Neural progenitor cell (in vitro differentiated cells): ENCODE measurements around the gene SYTL1. TPM values are rescaled to one million over a fixed set of nuclear protein-coding genes. Genes with fewer than 3 reads are reported as not detected.
A peak's percentile ranks its signal among the peaks of the same experiment; 100 is the strongest.

ENCODE experiments used
- DNase-seq: peaks from one replicate; pipeline ENCODE4 v3.0.0-alpha.2; 2016; ENCODE audit warnings: low spot score
- H2AFZ ChIP-seq: fragments of 200-600 bp; sonication (generic); replicated peaks from 2 replicates; pipeline ENCODE4 v1.6.1; 2016; ENCODE audit warnings: antibody characterized with exemption
- H3F3A ChIP-seq: fragments of 200-600 bp; sonication (generic); 2 replicates; pipeline ENCODE4 v1.6.1; 2016; ENCODE audit warnings: antibody characterized with exemption, low read depth
- H3K27ac ChIP-seq: fragments of 200-600 bp; sonication (generic); 2 replicates; pipeline ENCODE4 v1.5.1; 2016; ENCODE audit warnings: mild to moderate bottlenecking
- H3K27me3 ChIP-seq: fragments of 200-600 bp; sonication (generic); 2 replicates; pipeline ENCODE4 v1.6.1; 2016; ENCODE audit warnings: mild to moderate bottlenecking, moderate library complexity
- H3K36me3 ChIP-seq: fragments of 200-600 bp; sonication (generic); 2 replicates; pipeline ENCODE4 v1.5.1; 2016
- H3K4me1 ChIP-seq: fragments of 200-600 bp; sonication (generic); 2 replicates; pipeline ENCODE4 v1.6.1; 2016; ENCODE audit warnings: mixed run types
- H3K4me2 ChIP-seq: fragments of 200-600 bp; sonication (generic); 2 replicates; pipeline ENCODE4 v1.6.1; 2016
- H3K4me3 ChIP-seq: fragments of 200-600 bp; sonication (generic); 2 replicates; pipeline ENCODE4 v1.5.1; 2016
- H3K79me2 ChIP-seq: fragments of 200-600 bp; sonication (generic); 2 replicates; pipeline ENCODE4 v1.6.1; 2016; ENCODE audit warnings: low read depth
- H3K9ac ChIP-seq: fragments of 200-600 bp; sonication (generic); 2 replicates; pipeline ENCODE4 v1.6.1; 2016
- H3K9me3 ChIP-seq: fragments of 200-600 bp; sonication (generic); 2 replicates; pipeline ENCODE4 v1.5.1; 2016; ENCODE audit warnings: low read depth
- H4K20me1 ChIP-seq: fragments of 200-600 bp; sonication (generic); 2 replicates; pipeline ENCODE4 v1.6.1; 2016; ENCODE audit warnings: low read depth
- H3K27ac Mint-ChIP-seq: 3 replicates; pipeline ENCODE4 v1.8.0; 2021; ENCODE audit warnings: mixed read lengths
- H3K27me3 Mint-ChIP-seq: 2 replicates; pipeline ENCODE4 v1.8.0; 2022; ENCODE audit warnings: low read depth, mild to moderate bottlenecking, inconsistent platforms, moderate library complexity, mixed read lengths; ENCODE audit not compliant: insufficient read depth
- H3K36me3 Mint-ChIP-seq: 3 replicates; pipeline ENCODE4 v1.8.0; 2021; ENCODE audit warnings: mixed read lengths
- H3K4me1 Mint-ChIP-seq: 3 replicates; pipeline ENCODE4 v1.8.0; 2021; ENCODE audit warnings: mixed read lengths
- H3K4me3 Mint-ChIP-seq: 3 replicates; pipeline ENCODE4 v1.8.0; 2021; ENCODE audit warnings: mild to moderate bottlenecking, moderate library complexity, mixed read lengths
- H3K9me3 Mint-ChIP-seq: 3 replicates; pipeline ENCODE4 v1.8.0; 2020; ENCODE audit warnings: mixed read lengths
- EZH2 ChIP-seq: fragments of 200-600 bp; sonication (generic); IDR thresholded peaks from 2 replicates; pipeline ENCODE4 v1.6.1; 2017; ENCODE audit warnings: antibody characterized with exemption, mild to moderate bottlenecking, moderate library complexity
- EZH2phosphoT487 ChIP-seq: fragments of 200-600 bp; sonication (generic); IDR thresholded peaks from 2 replicates; pipeline ENCODE4 v1.6.1; 2017; ENCODE audit warnings: antibody characterized with exemption
- total RNA-seq: library from RNA; depleted of rRNA; stranded (reverse); fragments of >200 nt; gene quantifications from 2 replicates; pipeline ENCODE4 v1.2.3, GENCODE V29; 2015; ENCODE audit warnings: low replicate concordance
- TF ChIP-seq, protein P1 (sequence below): fragments of 200-600 bp; sonication (generic); IDR thresholded peaks from 2 replicates; pipeline ENCODE4 v1.5.1; 2017; ENCODE audit warnings: antibody characterized with exemption, mild to moderate bottlenecking

Gene SYTL1
- total RNA-seq, 1 donor from 2014 or later, result 5.7 TPM

DNA sequence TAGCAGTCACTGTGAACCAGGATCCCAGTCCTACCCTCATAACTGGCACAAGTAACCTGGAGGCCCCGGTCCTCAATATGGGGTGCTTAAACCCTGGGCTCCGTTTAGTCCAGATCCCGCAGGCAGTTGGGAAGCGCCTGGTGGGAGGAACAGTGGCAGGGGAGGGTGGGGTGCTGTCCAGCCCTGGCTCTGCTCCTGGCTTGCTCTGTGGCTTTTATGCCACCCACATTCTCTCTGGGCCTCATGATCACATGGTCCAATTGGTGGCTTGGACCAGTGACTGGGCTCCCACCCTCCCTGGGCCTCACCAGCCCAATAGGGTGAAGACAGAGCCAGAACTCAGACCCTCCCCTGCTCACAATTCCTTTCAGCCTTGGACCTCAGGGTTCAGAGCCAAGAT lies 38.4 kb downstream of the SYTL1 start:
- H4K20me1 ChIP-seq, result no peaks in the 10 kb centered on the region
- H3K36me3 ChIP-seq, result no peaks in the 10 kb centered on the region
- Mint-ChIP-seq H3K27ac (no peak overlapping the region), H3K4me3 (no peak overlapping the region), H3K4me1 (peaks cover 8% of the 10 kb centered on the region), H3K36me3 (no peaks in the 10 kb centered on the region), H3K9me3 (no peaks in the 10 kb centered on the region), H3K27me3 (peaks cover 9% of the 10 kb centered on the region)
- H3K9me3 ChIP-seq, result no peaks in the 10 kb centered on the region
- H3K79me2 ChIP-seq, result no peaks in the 10 kb centered on the region
- no peak overlapping the region for H3K9ac ChIP-seq
- H3F3A ChIP-seq, result no peaks in the 10 kb centered on the region
- no peaks in the 10 kb centered on the region for H3K4me1 ChIP-seq
- H3K27me3 ChIP-seq, result peaks cover 27% of the 10 kb centered on the region
- no peak overlapping the region for H3K4me2 ChIP-seq
- no peak overlapping the region for H2AFZ ChIP-seq
- DNase-seq, result no peak
- no peak overlapping the region for H3K27ac ChIP-seq
- no peak overlapping the region for H3K4me3 ChIP-seq
- TF ChIP-seq EZH2phosphoT487, result no peak
- TF ChIP-seq, protein P1, sequence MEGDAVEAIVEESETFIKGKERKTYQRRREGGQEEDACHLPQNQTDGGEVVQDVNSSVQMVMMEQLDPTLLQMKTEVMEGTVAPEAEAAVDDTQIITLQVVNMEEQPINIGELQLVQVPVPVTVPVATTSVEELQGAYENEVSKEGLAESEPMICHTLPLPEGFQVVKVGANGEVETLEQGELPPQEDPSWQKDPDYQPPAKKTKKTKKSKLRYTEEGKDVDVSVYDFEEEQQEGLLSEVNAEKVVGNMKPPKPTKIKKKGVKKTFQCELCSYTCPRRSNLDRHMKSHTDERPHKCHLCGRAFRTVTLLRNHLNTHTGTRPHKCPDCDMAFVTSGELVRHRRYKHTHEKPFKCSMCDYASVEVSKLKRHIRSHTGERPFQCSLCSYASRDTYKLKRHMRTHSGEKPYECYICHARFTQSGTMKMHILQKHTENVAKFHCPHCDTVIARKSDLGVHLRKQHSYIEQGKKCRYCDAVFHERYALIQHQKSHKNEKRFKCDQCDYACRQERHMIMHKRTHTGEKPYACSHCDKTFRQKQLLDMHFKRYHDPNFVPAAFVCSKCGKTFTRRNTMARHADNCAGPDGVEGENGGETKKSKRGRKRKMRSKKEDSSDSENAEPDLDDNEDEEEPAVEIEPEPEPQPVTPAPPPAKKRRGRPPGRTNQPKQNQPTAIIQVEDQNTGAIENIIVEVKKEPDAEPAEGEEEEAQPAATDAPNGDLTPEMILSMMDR, result no peak
- TF ChIP-seq EZH2, result no peak

DNA sequence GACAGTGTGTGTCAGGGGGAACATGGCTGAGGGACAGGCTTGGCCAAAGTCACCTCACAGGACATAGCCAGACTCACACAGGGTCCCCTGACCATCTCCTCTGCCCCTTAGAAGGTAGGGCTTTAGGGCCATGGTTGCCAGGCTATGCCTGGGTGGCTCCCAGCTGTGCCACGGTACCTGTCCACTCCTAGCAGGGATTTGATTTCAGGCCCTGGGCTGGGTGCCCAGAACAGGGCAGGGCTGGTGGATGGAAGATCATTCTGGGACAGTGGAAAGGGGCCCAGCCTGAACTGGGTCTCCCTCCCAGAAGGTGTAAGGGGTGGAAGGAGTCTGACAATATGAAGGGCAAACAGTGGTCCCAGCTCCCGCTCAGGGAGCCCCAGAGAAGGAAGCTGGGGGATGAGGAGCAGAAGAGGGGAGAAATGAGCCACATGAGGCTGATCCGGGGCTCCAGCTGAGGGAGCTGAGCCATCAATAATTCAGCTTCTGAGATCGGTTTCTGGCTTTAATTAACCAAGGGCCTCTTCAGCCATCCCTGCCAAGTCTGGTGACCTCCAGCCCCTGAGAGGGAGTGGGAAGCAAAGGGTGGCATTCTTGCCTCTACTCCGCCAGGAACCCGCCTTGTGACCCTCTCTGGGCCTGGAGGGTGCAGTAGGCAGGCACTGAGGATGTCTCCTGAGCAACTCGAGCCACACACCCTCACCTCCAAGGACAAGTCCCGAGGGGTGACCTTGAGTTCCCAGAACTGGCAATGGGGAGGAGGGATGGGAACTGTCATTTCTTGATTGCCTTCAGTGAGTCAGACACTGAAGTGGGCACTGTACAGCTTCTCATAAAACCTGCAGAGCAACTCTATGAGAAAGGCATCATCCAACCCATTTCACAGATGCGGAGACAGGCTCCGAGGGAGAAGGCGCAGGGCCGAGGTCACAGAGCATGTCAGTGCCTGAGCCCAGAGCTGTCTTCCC lies 39.2 kb downstream of the SYTL1 start:
- peaks cover 8% of the 10 kb centered on the region for H3K4me1 Mint-ChIP-seq
- no peak overlapping the region for H3K27ac Mint-ChIP-seq
- no peaks in the 10 kb centered on the region for H3K9me3 Mint-ChIP-seq

DNA sequence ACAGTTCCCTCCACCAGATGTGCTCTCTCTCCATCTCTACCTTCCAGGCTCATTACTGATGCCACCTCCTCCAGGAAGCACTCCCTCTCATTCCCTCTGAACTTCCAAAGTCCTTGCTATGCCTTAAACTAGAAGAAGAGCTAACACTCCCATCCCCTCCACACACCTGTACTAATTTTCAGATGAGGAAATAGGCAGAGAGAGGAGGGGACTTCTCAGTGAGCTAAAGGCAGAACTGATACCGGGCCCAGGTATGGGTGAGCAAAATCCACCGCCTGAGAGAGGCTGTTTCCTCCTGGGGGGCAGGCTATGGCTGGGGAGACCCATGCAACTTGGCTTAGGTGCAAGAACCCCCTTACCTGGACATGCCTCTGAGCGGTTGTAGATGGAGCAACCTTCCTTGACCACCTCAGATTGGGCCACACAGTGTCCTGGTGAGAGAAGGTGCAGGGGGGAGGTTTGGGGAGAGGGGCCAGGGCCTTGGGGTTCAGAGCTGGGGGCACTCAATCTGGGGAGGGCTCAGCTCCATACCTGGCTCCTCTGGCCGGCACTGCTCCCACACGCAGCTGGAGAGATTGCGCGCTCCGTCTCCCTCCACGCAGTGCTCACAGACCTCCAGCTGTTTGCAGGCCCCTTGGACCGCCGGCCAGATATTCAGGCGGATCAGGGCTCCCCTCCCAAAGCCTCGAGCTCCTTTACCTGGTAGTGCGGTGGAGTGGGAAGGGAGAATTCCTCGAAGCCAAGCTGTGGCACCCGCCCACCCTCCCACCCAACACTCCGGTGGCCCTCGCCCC lies 40.3 kb downstream of the SYTL1 start:
- TF ChIP-seq EZH2phosphoT487, result no peak
- TF ChIP-seq, protein P1, result no peak
- no peak for TF ChIP-seq EZH2
- H3K4me1 ChIP-seq, result no peaks in the 10 kb centered on the region
- H3K9ac ChIP-seq, result no peak overlapping the region
- no peak overlapping the region for H3K4me2 ChIP-seq
- H3K27me3 ChIP-seq, result peaks cover 27% of the 10 kb centered on the region
- Mint-ChIP-seq H3K36me3 (no peaks in the 10 kb centered on the region), H3K4me3 (peak overlapping the region; percentile 11), H3K4me1 (peaks cover 8% of the 10 kb centered on the region), H3K27ac (no peak overlapping the region), H3K9me3 (no peaks in the 10 kb centered on the region), H3K27me3 (peaks cover 7% of the 10 kb centered on the region)
- H3K9me3 ChIP-seq, result no peaks in the 10 kb centered on the region
- no peak overlapping the region for H2AFZ ChIP-seq
- H3K36me3 ChIP-seq, result no peaks in the 10 kb centered on the region
- H3K4me3 ChIP-seq, result no peak overlapping the region
- no peaks in the 10 kb centered on the region for H3F3A ChIP-seq
- DNase-seq, result no peak
- no peak overlapping the region for H3K27ac ChIP-seq
- H4K20me1 ChIP-seq, result no peaks in the 10 kb centered on the region
- H3K79me2 ChIP-seq, result no peaks in the 10 kb centered on the region

More for the DNA sequence above, 39.2 kb downstream of the SYTL1 start:
- Histone ChIP-seq H3K4me1 (no peaks in the 10 kb centered on the region), H2AFZ (no peak overlapping the region), H3K36me3 (no peaks in the 10 kb centered on the region), H3K79me2 (no peaks in the 10 kb centered on the region), H3F3A (no peaks in the 10 kb centered on the region), H3K9me3 (no peaks in the 10 kb centered on the region), H3K27me3 (peaks cover 27% of the 10 kb centered on the region), H3K4me2 (no peak overlapping the region), H4K20me1 (no peaks in the 10 kb centered on the region), H3K4me3 (no peak overlapping the region), H3K27ac (no peak overlapping the region), H3K9ac (no peak overlapping the region)
- peaks cover 7% of the 10 kb centered on the region for H3K27me3 Mint-ChIP-seq
- no peak for DNase-seq
- H3K36me3 Mint-ChIP-seq, result no peaks in the 10 kb centered on the region
- no peak for TF ChIP-seq EZH2phosphoT487
- TF ChIP-seq EZH2, result no peak
- TF ChIP-seq, protein P1, result no peak
- H3K4me3 Mint-ChIP-seq, result peak overlapping the region; percentile 54
